NB4 (cell line): ENCODE measurements around the gene ARCN1.

ENCODE experiments used
- DNase-seq: peaks from one replicate; pipeline ENCODE4 v3.0.0; 2010; ENCODE audit warnings: low read depth
- H3K4me3 ChIP-seq: one replicate; pipeline ENCODE4 v1.5.1; 2011; ENCODE audit warnings: mild to moderate bottlenecking, low read depth, low read length, moderate library complexity
- CTCF ChIP-seq: IDR thresholded peaks from one replicate; pipeline ENCODE4 v1.5.1; 2012; ENCODE audit warnings: low read depth, low read length
- MAX ChIP-seq: IDR thresholded peaks from 2 replicates; pipeline ENCODE4 v1.6.1; 2011; ENCODE audit warnings: low read depth, low read length
- MYC ChIP-seq: IDR thresholded peaks from 2 replicates; pipeline ENCODE4 v1.6.1; 2011; ENCODE audit warnings: low read depth, low read length
- POLR2A ChIP-seq: IDR thresholded peaks from 2 replicates; pipeline ENCODE4 v1.6.1; 2011; ENCODE audit warnings: mild to moderate bottlenecking; ENCODE audit not compliant: insufficient read length; ENCODE audit errors: extremely low read depth

Gene ARCN1

GRCh38 chr11:118615976-118616371 lies 43.8 kb downstream of the ARCN1 start:
- no peak overlapping the region for H3K4me3 ChIP-seq
- no peak for DNase-seq
- TF ChIP-seq CTCF (no peak), MYC (no peak), POLR2A (no peak), MAX (no peak)

- TF ChIP-seq MAX (no peak), MYC (no peak), CTCF (no peak), POLR2A (no peak)
- DNase-seq: no peak
- H3K4me3 ChIP-seq: no peak overlapping the region
These were observed 46.1 kb downstream of the ARCN1 start for GRCh38 chr11:118618115-118618990.

- H3K4me3 ChIP-seq: no peak overlapping the region
- no peak for DNase-seq
- TF ChIP-seq CTCF: no peak
These were observed 46.8 kb downstream of the ARCN1 start for GRCh38 chr11:118618991-118619375.

GRCh38 chr11:118619444-118620197 lies 47.4 kb downstream of the ARCN1 start:
- H3K4me3 ChIP-seq: no peak overlapping the region
- DNase-seq: peak; percentile 63
- TF ChIP-seq MYC: no peak
- TF ChIP-seq MAX: peak; percentile 65

GRCh38 chr11:118620529-118621070 lies 48.4 kb downstream of the ARCN1 start:
- H3K4me3 ChIP-seq: no peak overlapping the region
- TF ChIP-seq CTCF (no peak), POLR2A (no peak), MAX (no peak), MYC (no peak)
- DNase-seq: no peak

- DNase-seq: peak; percentile 61
- TF ChIP-seq MYC: no peak
- TF ChIP-seq CTCF: no peak
- TF ChIP-seq MAX: no peak
- TF ChIP-seq POLR2A: no peak
- H3K4me3 ChIP-seq: no peak overlapping the region
These were observed 49.0 kb downstream of the ARCN1 start for GRCh38 chr11:118621071-118621783.
